HEK293 (cell line): Measurements from ENCODE around the gene INF2.

Source experiments
- BCL11B ChIP-seq: fragments of 450-650 bp; formaldehyde crosslinking; IDR thresholded peaks from 2 replicates; pipeline ENCODE4 v1.5.1; 2016; ENCODE audit warnings: low read depth, missing biosample characterization, missing genetic modification characterization
- HOXC10 ChIP-seq: sonication (generic); formaldehyde crosslinking; IDR thresholded peaks from 2 replicates; pipeline ENCODE4 v1.8.1; 2023; ENCODE audit warnings: mild to moderate bottlenecking, missing genetic modification reagents
- KLF17 ChIP-seq: fragments of 450-650 bp; formaldehyde crosslinking; IDR thresholded peaks from 2 replicates; pipeline ENCODE4 v1.5.1; 2016; ENCODE audit warnings: missing biosample characterization, missing genetic modification characterization
- KLF8 ChIP-seq: fragments of 450-650 bp; formaldehyde crosslinking; IDR thresholded peaks from 2 replicates; pipeline ENCODE4 v1.5.1; 2016; ENCODE audit warnings: missing biosample characterization, missing genetic modification characterization
- MYNN ChIP-seq: fragments of 450-650 bp; formaldehyde crosslinking; IDR thresholded peaks from 2 replicates; pipeline ENCODE4 v1.5.1; 2016; ENCODE audit warnings: missing biosample characterization, missing genetic modification characterization, borderline replicate concordance
- SP3 ChIP-seq: fragments of 450-650 bp; formaldehyde crosslinking; IDR thresholded peaks from 2 replicates; pipeline ENCODE4 v1.5.1; 2016; ENCODE audit warnings: missing biosample characterization, missing genetic modification characterization
- TRIM28 ChIP-seq: IDR thresholded peaks from 2 replicates; pipeline ENCODE4 v1.6.1; 2011; ENCODE audit warnings: low read length, control low read depth, borderline replicate concordance
- ZBTB1 ChIP-seq: fragments of 450-650 bp; formaldehyde crosslinking; IDR thresholded peaks from 2 replicates; pipeline ENCODE4 v1.5.1; 2016; ENCODE audit warnings: missing biosample characterization, missing genetic modification characterization
- ZBTB11 ChIP-seq: fragments of 450-650 bp; formaldehyde crosslinking; conservative IDR thresholded peaks from 2 replicates; pipeline ENCODE4 v1.5.1; 2016; ENCODE audit warnings: low read depth, missing biosample characterization, missing genetic modification characterization
- ZBTB20 ChIP-seq: fragments of 450-650 bp; formaldehyde crosslinking; IDR thresholded peaks from 2 replicates; pipeline ENCODE4 v1.5.1; 2016; ENCODE audit warnings: missing biosample characterization, missing genetic modification characterization
- ZBTB26 ChIP-seq: fragments of 450-650 bp; formaldehyde crosslinking; optimal IDR thresholded peaks from 2 replicates; pipeline ENCODE3; 2016; ENCODE audit warnings: missing biosample characterization, mild to moderate bottlenecking, missing genetic modification characterization
- ZBTB7A ChIP-seq: fragments of 450-650 bp; formaldehyde crosslinking; IDR thresholded peaks from 2 replicates; pipeline ENCODE4 v1.5.1; 2016; ENCODE audit warnings: low read depth, missing biosample characterization, missing genetic modification characterization
- ZFHX2 ChIP-seq: fragments of 450-650 bp; formaldehyde crosslinking; conservative IDR thresholded peaks from 2 replicates; pipeline ENCODE4 v1.5.1; 2016; ENCODE audit warnings: missing biosample characterization, missing genetic modification characterization
- ZNF133 ChIP-seq: fragments of 450-650 bp; formaldehyde crosslinking; IDR thresholded peaks from 2 replicates; pipeline ENCODE4 v1.5.1; 2016; ENCODE audit warnings: missing biosample characterization, missing genetic modification characterization
- ZNF2 ChIP-seq: fragments of 450-650 bp; formaldehyde crosslinking; IDR thresholded peaks from 2 replicates; pipeline ENCODE4 v1.5.1; 2016; ENCODE audit warnings: missing biosample characterization, missing genetic modification characterization
- ZNF24 ChIP-seq: fragments of 450-650 bp; formaldehyde crosslinking; IDR thresholded peaks from 2 replicates; pipeline ENCODE4 v1.5.1; 2016; ENCODE audit warnings: missing biosample characterization, missing genetic modification characterization
- ZNF280C ChIP-seq: fragments of 450-650 bp; formaldehyde crosslinking; IDR thresholded peaks from 2 replicates; pipeline ENCODE4 v1.5.1; 2016; ENCODE audit warnings: missing biosample characterization, missing genetic modification characterization
- ZNF433 ChIP-seq: fragments of 450-650 bp; formaldehyde crosslinking; IDR thresholded peaks from 2 replicates; pipeline ENCODE4 v1.5.1; 2016; ENCODE audit warnings: missing biosample characterization, missing genetic modification characterization, low read depth
- ZNF449 ChIP-seq: fragments of 450-650 bp; formaldehyde crosslinking; IDR thresholded peaks from 2 replicates; pipeline ENCODE4 v1.5.1; 2017; ENCODE audit warnings: missing biosample characterization, mild to moderate bottlenecking, missing genetic modification characterization, moderate library complexity
- ZNF560 ChIP-seq: fragments of 450-650 bp; formaldehyde crosslinking; IDR thresholded peaks from 2 replicates; pipeline ENCODE4 v1.5.1; 2017; ENCODE audit warnings: missing biosample characterization, missing genetic modification characterization, borderline replicate concordance
- ZNF596 ChIP-seq: fragments of 450-650 bp; IDR thresholded peaks from 2 replicates; pipeline ENCODE4 v1.5.0; 2018; ENCODE audit warnings: missing biosample characterization, mild to moderate bottlenecking, missing genetic modification characterization, moderate library complexity
- ZNF621 ChIP-seq: fragments of 450-650 bp; formaldehyde crosslinking; IDR thresholded peaks from 2 replicates; pipeline ENCODE4 v1.5.1; 2017; ENCODE audit warnings: missing biosample characterization, missing genetic modification characterization
- ZNF629 ChIP-seq: fragments of 450-650 bp; formaldehyde crosslinking; IDR thresholded peaks from 2 replicates; pipeline ENCODE4 v1.5.1; 2017; ENCODE audit warnings: missing biosample characterization, missing genetic modification characterization
- ZNF658 ChIP-seq: fragments of 450-650 bp; formaldehyde crosslinking; IDR thresholded peaks from 2 replicates; pipeline ENCODE4; 2016; ENCODE audit warnings: missing biosample characterization, missing genetic modification characterization
- ZNF692 ChIP-seq: fragments of 450-650 bp; formaldehyde crosslinking; IDR thresholded peaks from 2 replicates; pipeline ENCODE4 v1.5.1; 2016; ENCODE audit warnings: missing biosample characterization, missing genetic modification characterization
- ZNF76 ChIP-seq: fragments of 450-650 bp; formaldehyde crosslinking; IDR thresholded peaks from 2 replicates; pipeline ENCODE4; 2016; ENCODE audit warnings: low read depth, missing biosample characterization, missing genetic modification characterization, borderline replicate concordance

The INF2 gene

GRCh38 chr14:104752735-104753527, 63.5 kb downstream of the INF2 start, which contains the start of gene SIVA1 (continued):
- peak; percentile 97 for TF ChIP-seq BCL11B (tag by site-specific recombination)
- TF ChIP-seq ZNF2 (tag by site-specific recombination): peak; percentile 33; the same call in 1 of the 2 replicates
- TF ChIP-seq ZNF692 (tag by site-specific recombination): peak; percentile 54
- 0 out of 2 replicates have a peak, but pooled peaks have one; percentile 20 for TF ChIP-seq ZBTB1 (tag by site-specific recombination)
- peak; percentile 74 for TF ChIP-seq ZBTB7A (tag by site-specific recombination)
- TF ChIP-seq ZNF24 (tag by site-specific recombination): 0 out of 2 replicates have a peak, but pooled peaks have one; percentile 11
- TF ChIP-seq ZNF658 (tag by site-specific recombination): no peak
- no peak for TF ChIP-seq MYNN (tag by site-specific recombination)
- TF ChIP-seq ZBTB26: peak; percentile 99
- TF ChIP-seq ZBTB20: peak; percentile 92
- peak; percentile 97 for TF ChIP-seq KLF8 (tag by site-specific recombination)
- TF ChIP-seq ZNF596 (tag by site-specific recombination): no peak
- TF ChIP-seq SP3 (tag by site-specific recombination): peak; percentile 96
- peak; percentile 50 for TF ChIP-seq ZBTB11 (tag by site-specific recombination)
- TF ChIP-seq ZNF433 (tag by site-specific recombination): no peak
- peak; percentile 99 for TF ChIP-seq ZNF629 (tag by site-specific recombination)
- TF ChIP-seq ZNF621 (tag by site-specific recombination): no peak
- TF ChIP-seq KLF17 (tag by site-specific recombination): 0 out of 2 replicates have a peak, but pooled peaks have one; percentile 13
- TF ChIP-seq TRIM28: no peak
- TF ChIP-seq ZNF449: no peak
- TF ChIP-seq ZFHX2 (tag by site-specific recombination): peak; percentile 98
- no peak for TF ChIP-seq HOXC10 (CRISPR knock-in tag)
- peak; percentile 41; the same call in 1 of the 2 replicates for TF ChIP-seq ZNF76
- TF ChIP-seq ZNF133 (tag by site-specific recombination): no peak
- no peak for TF ChIP-seq ZNF560 (tag by site-specific recombination)
- TF ChIP-seq ZNF280C: no peak
